GM12801 (cell line): ENCODE data around the gene WDR53.

Experiments used
- TF ChIP-seq, protein P1 (sequence below): IDR thresholded peaks from one replicate; pipeline ENCODE4 v1.5.1; 2011; ENCODE audit warnings: control low read depth; ENCODE audit not compliant: insufficient read length; ENCODE audit errors: extremely low read depth

WDR53 gene

DNA sequence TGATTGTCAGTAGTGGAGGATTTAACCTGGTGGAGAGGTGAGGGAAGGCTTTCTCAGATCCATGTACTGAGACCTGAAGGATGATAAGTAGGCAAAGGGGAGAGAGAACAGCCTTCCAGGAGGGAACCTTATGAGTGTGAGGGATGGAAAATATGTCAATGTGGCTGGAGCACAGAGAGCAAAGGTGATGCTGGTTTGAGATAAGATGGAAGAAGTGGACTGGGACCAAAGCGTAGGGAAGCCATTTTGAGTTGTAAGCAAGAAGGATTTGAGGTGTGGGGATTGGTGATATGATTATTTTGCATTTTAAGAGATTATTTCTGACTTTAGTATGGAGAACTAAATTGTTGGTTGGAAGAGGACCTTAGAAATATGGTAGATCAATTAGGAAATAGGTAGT lies 4.0 kb upstream of the WDR53 start:
- TF ChIP-seq, protein P1, sequence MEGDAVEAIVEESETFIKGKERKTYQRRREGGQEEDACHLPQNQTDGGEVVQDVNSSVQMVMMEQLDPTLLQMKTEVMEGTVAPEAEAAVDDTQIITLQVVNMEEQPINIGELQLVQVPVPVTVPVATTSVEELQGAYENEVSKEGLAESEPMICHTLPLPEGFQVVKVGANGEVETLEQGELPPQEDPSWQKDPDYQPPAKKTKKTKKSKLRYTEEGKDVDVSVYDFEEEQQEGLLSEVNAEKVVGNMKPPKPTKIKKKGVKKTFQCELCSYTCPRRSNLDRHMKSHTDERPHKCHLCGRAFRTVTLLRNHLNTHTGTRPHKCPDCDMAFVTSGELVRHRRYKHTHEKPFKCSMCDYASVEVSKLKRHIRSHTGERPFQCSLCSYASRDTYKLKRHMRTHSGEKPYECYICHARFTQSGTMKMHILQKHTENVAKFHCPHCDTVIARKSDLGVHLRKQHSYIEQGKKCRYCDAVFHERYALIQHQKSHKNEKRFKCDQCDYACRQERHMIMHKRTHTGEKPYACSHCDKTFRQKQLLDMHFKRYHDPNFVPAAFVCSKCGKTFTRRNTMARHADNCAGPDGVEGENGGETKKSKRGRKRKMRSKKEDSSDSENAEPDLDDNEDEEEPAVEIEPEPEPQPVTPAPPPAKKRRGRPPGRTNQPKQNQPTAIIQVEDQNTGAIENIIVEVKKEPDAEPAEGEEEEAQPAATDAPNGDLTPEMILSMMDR: no peak

DNA sequence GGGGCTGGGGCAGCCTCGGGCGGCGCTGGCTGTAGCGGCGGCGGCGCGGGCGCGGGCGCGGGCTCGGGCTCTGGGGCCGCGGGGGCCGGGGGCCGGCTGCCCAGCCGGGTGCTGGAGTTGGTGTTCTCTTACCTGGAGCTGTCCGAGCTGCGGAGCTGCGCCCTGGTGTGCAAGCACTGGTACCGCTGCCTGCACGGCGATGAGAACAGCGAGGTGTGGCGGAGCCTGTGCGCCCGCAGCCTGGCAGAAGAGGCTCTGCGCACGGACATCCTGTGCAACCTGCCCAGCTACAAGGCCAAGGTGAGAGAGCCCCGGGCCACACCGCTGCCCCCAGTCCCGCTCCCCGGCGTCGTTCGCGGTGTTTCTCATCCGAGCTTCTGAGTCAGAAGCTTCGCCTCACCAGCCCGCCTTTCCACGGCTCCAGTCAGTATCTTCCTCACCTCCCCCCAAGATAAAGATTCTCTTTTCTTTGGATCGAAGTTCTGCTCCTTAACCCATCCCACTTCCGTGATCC lies 706 bp upstream of the WDR53 start:
- TF ChIP-seq, protein P1: no peak

DNA sequence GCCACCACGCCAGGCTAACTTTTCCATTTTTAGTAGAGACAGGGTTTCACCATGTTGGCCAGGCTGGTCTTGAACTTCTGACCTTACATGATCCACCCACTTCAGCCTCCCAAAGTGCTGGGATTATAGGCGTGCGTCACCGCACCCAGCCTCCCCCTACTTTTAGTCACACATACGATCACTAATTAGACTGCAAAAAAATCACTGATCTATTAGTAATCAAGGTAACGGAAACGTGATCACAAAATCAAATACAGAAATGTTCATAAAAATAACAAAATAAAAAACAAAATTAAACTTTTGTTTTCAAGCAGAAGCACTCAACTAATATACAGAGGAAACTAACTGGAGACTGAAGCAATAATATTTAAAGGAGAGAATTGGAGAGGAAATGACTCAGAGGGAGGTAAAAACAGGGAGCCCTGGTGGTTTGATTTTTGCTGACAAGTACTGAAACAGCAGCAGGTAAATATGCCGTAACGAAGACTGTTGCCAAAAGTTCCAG lies 4.6 kb downstream of the WDR53 start:
- TF ChIP-seq, protein P1: no peak

DNA sequence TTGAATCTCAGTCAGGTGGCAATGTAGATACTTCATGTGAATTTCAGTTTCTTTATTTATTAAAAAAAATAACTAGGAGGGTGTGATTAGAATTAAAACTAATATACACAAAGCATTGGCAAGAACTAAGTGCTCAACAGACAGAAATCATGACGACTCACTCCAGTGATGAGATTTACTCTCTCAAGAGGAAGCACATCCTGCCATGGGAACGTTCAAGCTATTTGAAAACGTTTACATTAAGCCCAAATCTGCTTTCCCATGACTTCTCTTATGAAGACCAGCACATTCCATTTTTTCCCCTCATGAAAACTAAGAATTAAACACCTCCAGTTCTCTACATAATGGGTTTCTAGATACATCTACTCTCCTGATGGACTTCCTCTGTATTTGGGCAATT lies 8.5 kb downstream of the WDR53 start:
- TF ChIP-seq, protein P1: no peak

DNA sequence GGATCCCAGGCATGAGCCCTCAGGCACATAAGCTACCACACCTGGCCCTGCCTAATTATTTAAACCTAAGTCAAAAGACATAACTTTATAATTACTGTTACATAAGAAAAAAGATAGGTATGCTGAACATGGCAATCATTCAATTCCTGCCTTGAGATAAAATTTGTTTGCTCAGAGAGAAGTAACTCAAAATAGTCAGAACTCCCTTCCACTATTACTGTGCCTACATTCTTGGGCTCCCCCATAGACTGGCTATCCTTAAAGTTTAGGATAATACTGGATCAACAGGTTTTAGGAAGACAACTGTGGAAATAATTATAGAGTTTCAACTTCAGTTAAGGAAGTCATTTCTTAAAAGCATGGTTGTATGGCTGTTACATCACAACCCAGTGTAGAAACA lies 9.9 kb downstream of the WDR53 start:
- TF ChIP-seq, protein P1: no peak

DNA sequence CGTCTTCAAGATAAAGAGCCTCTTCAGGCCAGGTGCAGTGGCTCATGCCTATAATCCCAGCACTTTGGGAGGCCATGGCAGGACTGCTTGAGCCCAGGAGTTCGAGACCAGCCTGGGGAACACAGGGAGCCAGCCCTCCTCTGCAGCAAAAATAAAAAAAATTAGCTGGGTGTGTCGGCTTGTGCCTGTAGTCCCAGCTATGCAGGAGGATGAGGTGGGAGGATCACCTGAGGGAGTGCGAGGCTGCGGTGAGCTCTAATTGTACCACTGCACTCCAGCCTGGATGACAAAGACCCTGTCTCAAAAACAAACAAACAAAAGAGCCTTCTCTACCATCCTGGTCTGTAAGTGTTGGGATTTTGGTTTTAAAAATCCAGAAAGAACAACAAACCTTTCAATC lies 11.1 kb downstream of the WDR53 start:
- TF ChIP-seq, protein P1: no peak

DNA sequence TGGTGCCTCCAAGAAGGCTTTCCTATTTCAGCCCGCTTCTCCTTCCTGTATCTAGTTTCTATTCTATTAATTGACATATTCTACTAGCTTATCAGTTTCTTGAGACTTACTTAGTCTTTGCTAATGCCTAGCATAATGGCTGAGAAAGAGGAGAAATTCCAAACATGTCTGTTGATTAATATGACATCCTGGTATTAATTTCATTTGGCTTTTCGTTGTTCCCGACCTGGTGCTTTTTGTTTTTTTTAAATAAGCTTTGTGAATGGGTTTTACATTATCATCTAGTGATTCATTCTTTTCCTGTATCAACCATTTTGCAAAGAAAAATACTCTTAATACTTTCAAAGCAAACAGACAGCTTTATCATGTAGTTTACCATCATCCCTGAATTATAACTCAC lies 13.1 kb downstream of the WDR53 start:
- TF ChIP-seq, protein P1: no peak
